Liver (tissue), 3 donors: ENCODE data around the gene SLC26A9.

Source experiments
- ATF3 ChIP-seq: IDR thresholded peaks from 2 replicates; pipeline ENCODE4 v1.6.1; 2016; ENCODE audit warnings: antibody characterized with exemption
- CTCF ChIP-seq: fragments of 150-350 bp; IDR thresholded peaks from 2 replicates; pipeline ENCODE4 v1.5.1; 2017; ENCODE audit warnings: improper control_type of control experiment, low read depth, low read length; ENCODE audit not compliant: missing input control
- EGR1 ChIP-seq, 2 donors: IDR thresholded peaks; 2 replicates each; pipeline ENCODE4 v1.6.1; 2016 to 2018; ENCODE audit warnings: antibody characterized with exemption in 2 of 2, low read depth in 2 of 2
- HNF4A ChIP-seq, 2 donors: conservative IDR thresholded peaks; 2 replicates each; pipeline ENCODE4 v1.6.1; 2016; ENCODE audit warnings: antibody characterized with exemption in 2 of 2, mild to moderate bottlenecking in 2 of 2
- JUND ChIP-seq, 2 donors: IDR thresholded peaks; 2 replicates each; pipeline ENCODE4 v1.6.1; 2016; ENCODE audit warnings: antibody characterized with exemption in 2 of 2
- RAD21 ChIP-seq, 2 donors: IDR thresholded peaks; 2 replicates each; pipeline ENCODE4 v1.6.1; 2016; ENCODE audit warnings: antibody characterized with exemption in 2 of 2, mild to moderate bottlenecking in 2 of 2
- REST ChIP-seq: IDR thresholded peaks from 2 replicates; pipeline ENCODE4 v1.6.1; 2016; ENCODE audit warnings: antibody characterized with exemption, mild to moderate bottlenecking
- RXRA ChIP-seq, 2 donors: IDR thresholded peaks; 2 replicates each; pipeline ENCODE4 v1.6.1; 2017 to 2018; ENCODE audit warnings: antibody characterized with exemption in 2 of 2, mild to moderate bottlenecking in 1 of 2
- SP1 ChIP-seq: IDR thresholded peaks from 2 replicates; pipeline ENCODE4 v1.6.1; 2018; ENCODE audit warnings: antibody characterized with exemption, mild to moderate bottlenecking
- YY1 ChIP-seq: IDR thresholded peaks from 2 replicates; pipeline ENCODE4 v1.6.1; 2016; ENCODE audit warnings: antibody characterized with exemption, mild to moderate bottlenecking
- ZBTB33 ChIP-seq: IDR thresholded peaks from 2 replicates; pipeline ENCODE4 v1.6.1; 2016; ENCODE audit warnings: antibody characterized with exemption
- donor health status: healthy.
- donor health status: healthy.

GRCh38 chr1:205962821-205963221 is 19.6 kb upstream of the SLC26A9 start:
- no peak for TF ChIP-seq CTCF
- TF ChIP-seq HNF4A (conservative IDR thresholded peaks at IDR 0.05), result no peak
- TF ChIP-seq YY1, result no peak
- no peak for TF ChIP-seq RXRA (IDR thresholded peaks at IDR 0.05)
- no peak for TF ChIP-seq JUND (IDR thresholded peaks at IDR 0.05)
- no peak for TF ChIP-seq SP1
- no peak for TF ChIP-seq RAD21 (IDR thresholded peaks at IDR 0.05)
- no peak for TF ChIP-seq EGR1 (IDR thresholded peaks at IDR 0.05; ENCODE audit: low read depth in 2 of 2)
- TF ChIP-seq REST, result no peak
- TF ChIP-seq ZBTB33, result no peak
- no peak for TF ChIP-seq ATF3
